ENCODE results near the gene MEAK7.
A peak's percentile ranks its signal among the peaks of the same experiment; 100 is the strongest.

MEAK7 gene

GRCh38 chr16:84548971-84549844 lies 44.7 kb upstream of the MEAK7 start:
- TF ChIP-seq EGR1 (IDR thresholded peaks at IDR 0.05) (no peak), TEAD4 (IDR thresholded peaks at IDR 0.05) (no peak), YY1 (IDR thresholded peaks at IDR 0.05; ENCODE audit: low read depth) (no peak), EP300 (IDR thresholded peaks at IDR 0.05; ENCODE audit: borderline replicate concordance) (no peak), CREB1 (IDR thresholded peaks at IDR 0.05; ENCODE audit: low read depth) (no peak), FOXM1 (IDR thresholded peaks at IDR 0.05; ENCODE audit: borderline replicate concordance, low read depth) (no peak), TAF1 (IDR thresholded peaks at IDR 0.05; ENCODE audit: low read depth) (no peak), TCF12 (IDR thresholded peaks at IDR 0.05; ENCODE audit: low read depth) (no peak), CEBPB (IDR thresholded peaks at IDR 0.05) (no peak), RAD21 (IDR thresholded peaks at IDR 0.05; ENCODE audit: low read depth) (no peak)
- TF ChIP-seq, protein P1, sequence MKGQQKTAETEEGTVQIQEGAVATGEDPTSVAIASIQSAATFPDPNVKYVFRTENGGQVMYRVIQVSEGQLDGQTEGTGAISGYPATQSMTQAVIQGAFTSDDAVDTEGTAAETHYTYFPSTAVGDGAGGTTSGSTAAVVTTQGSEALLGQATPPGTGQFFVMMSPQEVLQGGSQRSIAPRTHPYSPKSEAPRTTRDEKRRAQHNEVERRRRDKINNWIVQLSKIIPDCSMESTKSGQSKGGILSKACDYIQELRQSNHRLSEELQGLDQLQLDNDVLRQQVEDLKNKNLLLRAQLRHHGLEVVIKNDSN (IDR thresholded peaks at IDR 0.05) = no peak
- TF ChIP-seq, protein P2, sequence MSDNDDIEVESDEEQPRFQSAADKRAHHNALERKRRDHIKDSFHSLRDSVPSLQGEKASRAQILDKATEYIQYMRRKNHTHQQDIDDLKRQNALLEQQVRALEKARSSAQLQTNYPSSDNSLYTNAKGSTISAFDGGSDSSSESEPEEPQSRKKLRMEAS (IDR thresholded peaks at IDR 0.05) = no peak

DNA sequence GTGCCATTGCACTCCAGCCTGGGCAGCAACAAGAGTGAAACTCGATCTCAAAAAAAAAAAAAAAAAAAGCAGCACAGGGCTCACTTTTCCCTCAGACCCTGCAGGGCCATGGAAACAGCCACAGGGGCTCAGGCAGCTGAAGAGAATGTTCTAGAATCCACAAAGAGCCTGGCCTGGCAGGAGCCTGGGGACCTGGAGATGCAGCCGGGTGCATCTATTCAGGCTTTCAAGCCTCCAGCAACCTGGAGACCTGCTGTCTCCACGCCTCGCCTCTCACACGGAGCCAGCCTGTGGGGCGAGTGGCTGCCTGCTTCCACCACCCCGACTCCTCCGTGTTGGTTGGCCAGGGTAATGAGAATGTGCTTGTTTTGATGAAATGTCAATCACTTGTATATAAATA lies 44.0 kb upstream of the MEAK7 start:
- TF ChIP-seq TAF1 (IDR thresholded peaks at IDR 0.05; ENCODE audit: low read depth) (no peak), CEBPB (IDR thresholded peaks at IDR 0.05) (no peak), YY1 (IDR thresholded peaks at IDR 0.05; ENCODE audit: low read depth) (no peak), EP300 (IDR thresholded peaks at IDR 0.05; ENCODE audit: borderline replicate concordance) (no peak), EGR1 (IDR thresholded peaks at IDR 0.05) (no peak), CREB1 (IDR thresholded peaks at IDR 0.05; ENCODE audit: low read depth) (no peak), FOXM1 (IDR thresholded peaks at IDR 0.05; ENCODE audit: borderline replicate concordance, low read depth) (no peak), TCF12 (IDR thresholded peaks at IDR 0.05; ENCODE audit: low read depth) (no peak), NFIC (IDR thresholded peaks at IDR 0.05) (no peak), ZBTB7A (IDR thresholded peaks at IDR 0.05; ENCODE audit: low read depth) (no peak), TEAD4 (IDR thresholded peaks at IDR 0.05) (no peak), RAD21 (IDR thresholded peaks at IDR 0.05; ENCODE audit: low read depth) (no peak), REST (IDR thresholded peaks at IDR 0.05; ENCODE audit: low read depth) (no peak)
- TF ChIP-seq, protein P1 (IDR thresholded peaks at IDR 0.05) = no peak
- TF ChIP-seq, protein P2 (IDR thresholded peaks at IDR 0.05) = no peak

- TF ChIP-seq RAD21 (IDR thresholded peaks at IDR 0.05; ENCODE audit: low read depth) = no peak
- TF ChIP-seq EP300 (IDR thresholded peaks at IDR 0.05; ENCODE audit: borderline replicate concordance) = no peak
- no peak for TF ChIP-seq CEBPB (IDR thresholded peaks at IDR 0.05)
- no peak for TF ChIP-seq TCF12 (IDR thresholded peaks at IDR 0.05; ENCODE audit: low read depth)
These were observed 43.1 kb upstream of the MEAK7 start for GRCh38 chr16:84547546-84548061.

DNA sequence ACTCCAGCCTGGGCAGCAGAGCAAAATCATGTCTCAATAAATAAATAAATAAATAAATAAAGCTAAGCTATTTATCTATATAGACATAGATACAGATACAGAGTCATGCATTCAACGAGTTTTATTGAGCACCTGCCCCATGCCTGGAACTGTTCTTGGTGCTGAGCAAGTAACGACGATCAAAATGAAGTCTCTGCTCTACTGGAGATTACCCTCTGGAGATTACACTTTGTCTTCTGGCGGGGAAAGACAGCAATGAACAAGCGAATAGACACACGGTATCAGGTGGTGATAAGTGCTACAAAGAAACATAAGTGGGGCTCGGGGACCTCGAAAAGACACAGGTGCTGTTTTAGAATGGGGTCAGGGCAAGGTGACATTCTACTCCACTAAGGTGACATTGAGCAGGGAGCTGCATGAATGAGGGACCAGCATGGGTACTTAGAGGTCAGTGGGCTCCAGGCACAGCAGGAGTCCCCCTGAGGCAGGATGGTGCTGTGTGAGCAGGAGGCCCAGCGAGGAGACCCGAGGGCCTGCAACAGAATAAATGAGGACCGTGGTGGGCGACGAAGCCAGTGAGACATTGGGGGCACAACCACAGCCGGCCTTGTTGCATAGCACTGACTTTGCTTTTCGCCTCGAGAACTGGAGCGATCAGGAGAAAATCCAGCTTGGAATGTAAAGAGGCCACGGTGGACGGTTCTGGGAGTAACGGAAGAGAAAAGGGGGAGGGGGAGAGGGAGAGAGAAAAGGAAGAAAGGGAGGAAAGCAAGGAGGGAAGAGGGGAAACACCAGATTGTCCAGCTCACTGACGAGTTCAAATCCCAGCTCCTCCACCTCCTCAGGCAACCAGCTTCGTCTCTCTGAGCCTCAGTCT lies 42.4 kb upstream of the MEAK7 start:
- TF ChIP-seq FOXM1 (IDR thresholded peaks at IDR 0.05; ENCODE audit: borderline replicate concordance, low read depth) (no peak), REST (IDR thresholded peaks at IDR 0.05; ENCODE audit: low read depth) (peak; percentile 64), TEAD4 (IDR thresholded peaks at IDR 0.05) (no peak), ZBTB7A (IDR thresholded peaks at IDR 0.05; ENCODE audit: low read depth) (no peak)

DNA sequence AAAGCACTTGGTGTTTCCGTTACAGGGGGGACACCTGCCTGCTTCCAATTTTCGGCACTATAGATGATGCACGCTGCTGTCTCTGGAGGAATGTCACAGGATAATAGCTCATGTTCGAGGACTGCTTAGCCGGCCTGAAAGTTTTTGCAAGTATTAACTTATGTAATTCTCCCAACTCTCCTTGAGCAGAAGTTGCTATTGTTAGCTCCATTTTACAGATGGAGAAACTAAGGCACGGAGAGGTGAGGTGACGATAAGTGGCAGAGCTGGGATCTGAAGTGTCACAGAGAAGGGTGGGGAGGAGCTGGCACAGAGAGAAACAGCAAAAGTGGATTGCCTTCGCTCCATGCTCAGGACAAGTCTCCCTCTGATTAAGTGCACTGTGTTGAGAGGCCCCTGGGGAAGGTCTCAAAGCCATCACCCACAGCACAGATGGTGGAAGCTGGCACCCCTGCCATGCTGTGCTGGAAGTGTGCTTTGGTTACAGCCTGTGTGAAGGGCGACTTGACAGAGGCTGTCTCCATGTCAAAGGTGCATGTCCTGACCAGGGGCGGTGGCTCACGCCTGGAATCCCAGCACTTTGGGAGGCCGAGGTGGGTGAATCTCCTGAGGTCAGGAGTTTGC lies 40.8 kb upstream of the MEAK7 start:
- TF ChIP-seq YY1 (IDR thresholded peaks at IDR 0.05; ENCODE audit: low read depth) = no peak

All from Ishikawa (cell line).